Fibroblast of skin of left quadriceps (primary cell): ENCODE data around the gene GALNT1.

Experiments used
- DNase-seq, 2 experiments: peaks; one replicate each; pipeline ENCODE4 v3.0.0-alpha.2; 2013; ENCODE audit warnings: low read depth in 2 of 2

The GALNT1 gene

DNA sequence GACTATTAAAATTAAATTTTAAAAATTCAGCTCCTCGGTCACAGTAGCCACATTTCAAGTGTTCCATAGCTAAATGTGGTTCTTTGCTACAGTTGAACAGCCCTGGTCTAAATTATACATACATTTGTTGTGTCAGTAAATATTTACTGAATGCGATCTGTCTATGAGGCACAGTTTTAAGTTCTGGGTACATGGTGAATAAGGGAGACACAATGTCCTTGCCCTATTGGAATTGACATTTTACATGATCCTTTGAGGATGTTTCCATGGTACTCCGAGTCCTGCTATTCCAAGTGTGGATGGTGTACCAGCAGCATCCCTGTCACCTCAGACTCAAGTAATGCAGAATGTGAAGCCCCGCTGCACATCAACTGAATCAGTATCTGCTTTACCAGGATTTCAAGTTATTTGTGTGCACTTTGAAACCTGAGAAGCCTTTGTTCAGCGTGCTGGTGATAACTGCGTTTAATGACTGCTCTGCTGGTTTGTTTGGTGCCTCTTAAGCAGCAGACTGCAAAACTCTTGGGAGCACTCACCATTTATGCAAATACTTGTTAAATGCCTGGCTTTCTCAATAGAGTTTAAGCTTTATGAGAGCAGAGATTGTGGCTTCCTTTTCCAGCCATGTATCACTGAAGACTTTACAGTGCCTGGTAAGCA is 1.5 kb downstream of the GALNT1 start:
- no peak for DNase-seq

GRCh38 chr18:35584735-35585134 is 3.2 kb downstream of the GALNT1 start:
- DNase-seq, result no peak

DNA sequence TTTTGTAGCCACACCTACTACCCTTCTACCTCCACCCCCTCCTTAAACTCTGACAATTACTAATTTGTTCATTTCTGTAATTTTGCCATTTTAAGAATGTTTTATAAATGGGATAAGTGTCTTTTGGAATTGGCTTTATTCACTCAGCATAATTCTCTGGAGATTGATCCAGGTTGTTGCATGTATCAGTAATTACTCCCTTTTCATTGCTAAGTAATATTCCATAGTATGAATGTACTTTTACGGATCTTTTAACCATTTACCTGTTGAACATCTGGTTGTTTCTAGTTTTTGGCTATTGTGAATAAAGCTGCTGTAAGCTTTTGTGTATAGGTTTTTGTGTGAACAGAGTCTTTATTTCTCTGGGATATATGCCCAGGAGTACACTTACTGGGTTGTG is 4.1 kb downstream of the GALNT1 start:
- no peak for DNase-seq

DNA sequence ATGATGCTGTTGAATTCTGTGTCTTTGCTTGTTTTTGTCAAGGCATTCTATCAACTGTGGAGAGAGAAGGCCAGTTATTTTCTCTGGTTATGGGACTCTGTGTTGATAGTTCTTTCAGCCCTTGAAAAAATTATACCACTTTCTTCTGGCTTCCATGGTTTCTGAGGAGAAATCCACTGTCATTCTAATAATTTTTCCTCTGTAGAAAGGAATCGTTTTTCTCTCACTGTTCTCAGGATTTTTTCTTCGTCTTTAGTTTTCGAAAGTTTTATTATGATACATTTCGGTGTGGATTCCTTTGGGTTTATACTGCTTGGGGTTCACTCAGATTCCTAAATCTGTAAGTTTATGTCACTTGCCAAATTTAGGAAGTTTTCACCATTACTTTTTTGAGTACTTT is 6.6 kb downstream of the GALNT1 start:
- DNase-seq, result no peak

DNA sequence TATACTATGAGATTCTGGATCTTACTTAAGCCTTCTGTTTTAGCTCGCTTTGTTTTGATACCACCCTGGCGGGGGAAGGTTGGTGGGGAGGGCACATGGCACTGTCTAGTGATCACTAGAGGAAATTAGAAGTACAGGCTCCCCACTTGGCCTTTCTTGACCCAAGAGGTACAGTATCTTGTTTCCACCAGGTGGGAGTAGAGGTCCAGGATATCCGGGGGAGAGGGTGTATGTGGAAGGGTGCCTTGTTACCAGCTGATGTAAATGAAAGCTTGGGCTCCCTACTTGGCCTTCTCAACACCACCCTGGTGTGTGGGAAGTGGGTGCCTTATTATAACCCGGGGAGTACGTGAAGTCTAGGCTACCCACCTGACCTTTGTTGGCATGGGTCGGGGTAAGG is 7.5 kb downstream of the GALNT1 start:
- DNase-seq, result no peak

- DNase-seq, result no peak
Measured at GRCh38 chr18:35589546-35589945, 8.0 kb downstream of the GALNT1 start.

DNA sequence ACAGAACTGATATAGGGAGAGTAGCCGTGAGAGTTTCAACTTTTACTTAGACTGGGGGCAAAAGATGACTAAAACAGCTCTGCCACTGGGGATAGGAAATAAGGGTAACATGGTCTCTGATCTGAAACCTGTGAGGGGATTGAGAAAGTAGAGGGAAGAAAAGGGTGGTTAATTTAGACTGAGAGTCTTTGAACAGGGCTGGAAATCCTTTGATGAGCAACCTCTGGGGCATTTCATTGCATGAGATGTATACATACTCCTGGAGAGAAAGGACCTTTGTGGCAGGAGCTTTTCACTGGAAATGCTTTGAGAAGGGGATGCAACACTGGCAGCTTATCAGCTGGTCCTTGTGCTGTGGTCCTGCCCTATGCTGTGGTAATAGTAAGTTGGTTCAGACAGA is 9.4 kb downstream of the GALNT1 start:
- DNase-seq, result no peak

DNA sequence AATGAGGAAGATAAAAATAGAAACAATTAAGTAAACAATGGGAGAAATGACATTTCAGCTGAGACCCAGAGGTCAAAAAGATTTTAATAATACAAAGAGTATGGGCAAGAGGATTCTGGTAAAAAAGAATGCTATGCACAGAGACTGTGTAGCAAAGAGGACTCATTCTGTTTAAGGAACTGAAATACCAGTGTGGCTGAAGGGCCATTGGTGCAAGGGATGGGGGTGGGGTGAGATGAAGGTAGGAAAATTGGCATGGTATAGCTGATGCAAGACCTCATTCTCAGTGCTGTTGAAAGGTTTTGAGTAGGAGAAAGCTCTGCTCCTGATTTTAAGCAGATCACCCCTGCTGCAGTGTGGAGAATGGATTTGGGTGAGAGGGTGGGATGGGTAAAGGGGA is 10.8 kb downstream of the GALNT1 start:
- no peak for DNase-seq

DNA sequence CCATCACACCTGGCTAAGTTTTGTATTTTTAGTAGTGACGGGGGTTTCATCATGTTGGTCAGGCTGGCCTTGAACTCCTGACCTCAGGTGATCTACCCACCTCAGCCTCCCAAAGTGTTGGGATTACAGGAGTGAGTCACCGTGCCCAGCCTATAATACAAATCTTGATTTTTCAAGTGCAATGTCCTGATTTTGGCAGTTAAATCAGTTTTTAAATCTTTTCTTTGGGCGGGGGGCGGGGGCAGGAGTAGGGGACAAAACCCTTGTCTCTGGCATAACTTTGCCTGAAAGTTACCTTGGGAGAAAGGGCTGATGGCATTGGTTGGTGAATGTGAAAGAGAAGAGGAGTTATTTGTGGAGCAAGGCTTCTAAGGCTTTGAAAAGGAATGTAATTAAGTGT is 12.3 kb downstream of the GALNT1 start:
- DNase-seq, result no peak

DNA sequence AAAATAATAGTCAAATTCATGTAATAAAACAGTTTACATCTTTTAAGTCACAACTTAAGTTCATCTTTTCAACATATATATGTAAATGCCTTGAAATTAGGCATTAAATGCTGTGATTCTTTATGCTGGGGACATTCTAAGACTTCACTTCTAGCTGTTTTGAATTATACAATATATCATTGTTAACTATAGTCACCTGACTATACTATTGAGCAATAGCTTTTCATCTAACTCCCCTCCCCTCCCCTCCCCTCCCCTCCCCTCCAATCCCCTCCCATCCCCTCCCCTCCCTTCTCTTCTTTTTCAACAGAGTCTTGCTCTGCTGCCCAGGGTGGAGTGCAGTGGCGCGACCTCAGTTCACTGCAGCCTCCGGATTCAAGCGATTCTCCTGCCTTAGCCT is 16.2 kb downstream of the GALNT1 start:
- no peak for DNase-seq

- no peak for DNase-seq
Measured at GRCh38 chr18:35602193-35602820, 20.8 kb downstream of the GALNT1 start.

GRCh38 chr18:35603008-35603407 is 21.5 kb downstream of the GALNT1 start:
- no peak for DNase-seq

- DNase-seq, result no peak
Measured at GRCh38 chr18:35603528-35603927, 22.0 kb downstream of the GALNT1 start.

GRCh38 chr18:35604369-35604768 is 22.8 kb downstream of the GALNT1 start:
- DNase-seq, result no peak

GRCh38 chr18:35605686-35606417 is 24.3 kb downstream of the GALNT1 start:
- DNase-seq, result no peak

- DNase-seq, result no peak
Measured at GRCh38 chr18:35609236-35609635, 27.7 kb downstream of the GALNT1 start.

GRCh38 chr18:35610089-35610488 is 28.5 kb downstream of the GALNT1 start:
- no peak for DNase-seq

GRCh38 chr18:35610724-35611123 is 29.2 kb downstream of the GALNT1 start:
- no peak for DNase-seq

- no peak for DNase-seq
Measured at GRCh38 chr18:35611518-35611917, 30.0 kb downstream of the GALNT1 start.

DNA sequence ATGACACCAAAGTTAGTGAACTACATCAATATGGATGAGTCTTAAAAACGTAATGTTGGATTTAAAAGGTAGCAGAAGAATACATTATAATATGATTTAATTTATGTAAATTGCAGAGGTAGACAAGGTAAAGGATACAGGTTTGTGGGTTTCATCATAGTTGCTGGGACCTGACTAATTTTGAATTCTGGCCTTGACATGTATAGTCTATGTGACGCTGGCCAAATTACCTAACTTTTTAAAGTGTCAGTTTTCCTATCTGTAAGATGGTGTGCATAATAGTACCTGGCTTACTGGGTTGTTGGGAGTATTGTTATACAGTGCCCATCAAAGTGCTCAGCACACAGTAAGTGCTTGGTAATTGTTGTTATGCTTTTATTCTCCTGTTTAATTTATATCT is 34.5 kb downstream of the GALNT1 start:
- DNase-seq, result no peak

DNA sequence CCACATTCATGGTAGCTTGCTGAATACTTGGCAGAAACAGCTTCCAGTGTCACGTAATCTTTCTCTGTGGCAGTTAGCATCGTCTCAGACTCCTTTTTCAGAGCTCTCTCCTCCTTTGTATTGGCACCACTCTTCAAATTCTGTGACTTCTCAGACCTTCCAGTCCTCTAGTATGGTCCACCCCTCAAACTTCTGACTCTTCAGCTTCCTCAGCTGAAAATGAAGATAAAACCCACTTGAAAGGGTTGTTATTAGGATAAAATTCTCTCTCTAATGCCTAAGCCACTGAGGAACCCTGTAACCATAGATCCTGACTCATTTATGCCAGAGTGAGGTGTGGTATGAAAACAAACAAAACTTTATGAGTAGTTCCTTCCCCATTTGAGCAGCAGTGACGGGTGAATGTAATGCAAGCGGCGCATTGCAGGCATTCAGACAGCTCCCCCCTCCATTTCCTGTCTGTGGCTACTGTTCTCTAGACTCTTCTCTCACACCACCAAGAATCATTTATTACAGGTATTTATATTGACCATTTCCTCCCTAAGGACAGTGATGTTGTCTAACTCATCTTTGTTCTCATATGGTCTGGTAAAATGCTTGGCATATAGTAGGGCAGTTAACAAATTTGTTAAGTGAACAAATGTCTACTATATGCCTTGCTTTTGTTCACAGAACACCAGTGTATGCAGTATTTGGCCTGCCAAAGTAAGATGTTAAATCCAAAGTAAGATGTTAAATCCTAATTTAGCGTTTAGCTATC is 35.3 kb downstream of the GALNT1 start:
- DNase-seq, result peak; percentile 41 to 44

DNA sequence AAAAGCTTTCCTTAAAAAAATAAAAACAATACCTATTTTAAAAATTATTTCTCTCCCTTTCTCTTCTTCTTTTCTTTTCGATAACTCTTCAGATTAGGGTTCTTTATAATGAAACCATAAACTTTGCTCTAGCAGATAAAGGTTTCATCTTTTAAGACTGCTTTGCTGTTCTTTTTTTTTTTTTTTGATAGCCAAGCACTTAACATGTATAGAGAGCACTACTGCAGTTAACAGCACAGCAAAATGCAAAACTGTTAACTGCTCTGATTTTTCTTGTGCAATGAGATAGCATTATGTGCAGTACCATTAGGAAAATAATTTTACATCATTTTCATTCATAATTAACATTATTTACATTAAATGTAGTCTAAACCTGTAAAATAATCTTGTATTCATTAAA is 36.3 kb downstream of the GALNT1 start:
- no peak for DNase-seq
